Stimulated activated CD8-positive, alpha-beta memory T cell treated with anti-CD3 and anti-CD28 coated beads, Interleukin-15, amount 100 ng/mL, for 48 hours (primary cell): Measurements from ENCODE around the gene KCTD7.
"Not testable (repeated sequence)": the region's sequence is repeated elsewhere in the genome, so short reads cannot be mapped to it uniquely, and the experiment has no call there.

Experiments
- DNase-seq, 2 donors: peaks; one replicate each; pipeline ENCODE4 v3.0.0-alpha.2; 2020; ENCODE audit warnings: low read depth in 2 of 2

Gene KCTD7

GRCh38 chr7:66654275-66655112 lies 25.8 kb downstream of the KCTD7 start:
- peak; percentile 96 to 97 for DNase-seq

DNA sequence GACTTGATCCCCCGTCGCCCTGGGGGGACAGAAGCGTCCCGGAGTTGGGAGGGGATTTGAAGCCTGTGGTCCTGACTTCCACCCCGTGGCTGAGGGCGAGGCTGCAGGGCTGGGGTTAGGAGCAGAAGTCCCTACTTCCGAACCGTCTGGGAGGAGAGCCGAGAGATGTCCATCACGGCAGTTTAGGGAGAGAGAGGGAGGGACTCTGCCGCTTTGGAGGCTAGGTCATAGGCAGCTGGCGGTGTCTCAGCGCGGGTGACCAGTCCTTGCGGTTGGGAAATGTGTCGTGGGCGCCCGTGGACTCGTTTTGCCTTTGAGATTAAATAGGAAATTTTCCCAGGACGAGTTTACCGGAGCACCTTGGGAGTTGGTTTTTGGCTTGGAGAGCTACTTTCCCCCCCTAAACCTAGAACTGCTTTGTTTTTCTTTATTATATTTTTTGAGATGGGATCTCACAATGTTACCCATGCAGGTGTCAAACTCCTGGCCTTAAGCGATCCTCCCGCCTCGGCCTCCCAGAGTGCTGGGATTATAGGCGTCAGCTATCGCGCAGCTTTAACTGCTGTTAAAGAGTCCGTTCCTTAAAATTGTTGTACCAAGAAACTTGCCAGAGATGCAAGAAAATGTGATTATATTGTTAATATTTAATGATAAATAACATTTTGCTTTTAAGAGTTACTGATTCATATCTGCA lies 26.6 kb downstream of the KCTD7 start:
- DNase-seq = not testable (repeated sequence)

- DNase-seq = not testable (repeated sequence)
These were observed 27.3 kb downstream of the KCTD7 start for GRCh38 chr7:66655826-66656485.

DNA sequence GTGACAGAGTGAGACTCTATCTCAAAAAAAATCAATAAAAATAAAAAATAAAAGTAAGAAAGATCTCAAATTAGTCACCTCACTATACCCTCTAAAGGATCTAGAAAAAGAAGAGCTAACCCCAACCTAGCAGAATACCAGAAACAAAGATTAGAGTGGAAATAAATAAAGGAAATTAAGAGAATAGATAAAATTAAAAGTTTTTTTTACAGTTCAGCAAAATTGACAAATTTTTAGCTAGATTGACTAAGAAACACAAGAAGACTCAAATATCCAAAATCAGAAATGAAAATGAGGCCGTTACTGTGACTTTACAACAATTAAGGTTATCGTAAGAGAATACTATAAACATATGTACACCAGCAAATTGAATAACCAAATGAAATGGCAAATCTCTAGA lies 29.1 kb downstream of the KCTD7 start:
- DNase-seq = no peak

GRCh38 chr7:66662646-66663264 lies 34.1 kb downstream of the KCTD7 start:
- DNase-seq = no peak

DNA sequence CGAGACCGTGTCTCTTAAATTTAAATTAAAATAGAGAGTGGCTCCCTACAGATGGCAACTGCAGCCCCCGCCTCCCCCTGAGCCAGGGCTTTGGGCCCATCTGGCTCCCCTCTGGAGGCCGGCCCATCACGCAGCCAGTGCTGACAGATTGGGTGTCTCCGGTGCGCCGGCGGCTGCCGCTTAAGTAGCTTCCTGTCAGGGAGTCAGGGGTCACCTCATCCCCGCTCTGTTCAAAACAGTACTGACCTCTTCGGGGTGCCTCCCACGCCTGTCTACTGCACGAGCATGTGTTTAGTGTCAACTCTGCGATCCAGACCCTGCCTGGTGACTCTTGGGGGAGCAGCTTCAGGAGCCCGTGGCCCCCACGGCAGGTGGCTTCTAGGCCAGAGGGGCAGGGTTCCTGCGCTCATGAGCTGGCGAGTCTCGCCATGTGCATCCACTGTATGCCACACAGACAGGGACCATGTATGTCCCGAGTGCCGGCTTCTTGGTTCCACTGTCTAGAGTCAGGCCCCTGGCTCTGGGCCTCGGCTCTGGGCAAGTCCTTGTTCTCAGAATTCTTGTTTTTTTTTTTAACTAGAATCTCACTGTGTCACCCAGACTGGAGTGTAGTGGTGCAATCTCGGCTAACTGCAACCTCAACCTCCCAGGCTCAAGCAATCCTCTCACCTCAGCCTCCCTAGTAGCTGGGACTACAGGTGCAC lies 36.1 kb downstream of the KCTD7 start:
- DNase-seq = no peak

GRCh38 chr7:66666313-66666952 lies 37.8 kb downstream of the KCTD7 start:
- no peak for DNase-seq

- no peak for DNase-seq
These were observed 38.5 kb downstream of the KCTD7 start for GRCh38 chr7:66667023-66667728.

GRCh38 chr7:66668112-66668511 lies 39.4 kb downstream of the KCTD7 start:
- DNase-seq = no peak

DNA sequence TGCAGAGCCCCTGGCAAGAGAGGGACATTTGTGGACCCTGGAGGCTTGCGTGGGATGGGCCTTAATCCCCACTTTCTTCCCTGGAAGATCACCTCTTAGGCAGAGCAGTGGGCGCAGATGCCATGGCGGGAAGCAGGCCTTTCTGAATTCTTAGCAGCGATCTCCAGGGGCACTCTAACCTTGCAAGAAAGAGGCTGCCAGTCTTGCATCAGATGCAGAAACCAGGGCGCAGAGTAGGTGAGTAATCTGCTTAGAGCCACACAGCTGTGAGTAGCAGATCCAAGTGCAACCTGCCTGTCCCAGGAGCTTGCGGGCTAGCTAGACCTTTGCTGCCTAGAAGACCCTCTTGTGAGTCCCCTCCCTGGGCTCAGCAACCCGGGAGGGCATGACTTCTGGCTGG lies 40.0 kb downstream of the KCTD7 start:
- no peak for DNase-seq

GRCh38 chr7:66669088-66669487 lies 40.4 kb downstream of the KCTD7 start:
- no peak for DNase-seq

DNA sequence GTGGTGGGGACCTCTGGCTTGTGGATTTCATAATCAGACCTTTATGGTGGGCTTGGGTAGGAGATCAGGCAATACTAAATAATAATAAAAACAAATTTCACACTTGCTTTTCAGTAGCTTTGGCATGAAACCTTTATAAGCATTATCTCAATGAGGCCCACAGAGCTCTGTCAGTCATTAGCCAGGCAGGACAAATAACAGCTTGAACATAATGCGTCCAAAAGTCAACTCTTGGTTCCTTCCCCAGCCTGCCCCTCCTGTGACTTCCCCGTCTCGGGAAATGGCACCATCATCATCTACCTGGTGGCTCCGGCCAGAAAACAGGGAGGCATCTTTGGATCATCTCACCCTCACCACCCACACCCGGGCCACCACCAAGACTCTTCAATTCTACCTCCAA lies 40.8 kb downstream of the KCTD7 start:
- no peak for DNase-seq

DNA sequence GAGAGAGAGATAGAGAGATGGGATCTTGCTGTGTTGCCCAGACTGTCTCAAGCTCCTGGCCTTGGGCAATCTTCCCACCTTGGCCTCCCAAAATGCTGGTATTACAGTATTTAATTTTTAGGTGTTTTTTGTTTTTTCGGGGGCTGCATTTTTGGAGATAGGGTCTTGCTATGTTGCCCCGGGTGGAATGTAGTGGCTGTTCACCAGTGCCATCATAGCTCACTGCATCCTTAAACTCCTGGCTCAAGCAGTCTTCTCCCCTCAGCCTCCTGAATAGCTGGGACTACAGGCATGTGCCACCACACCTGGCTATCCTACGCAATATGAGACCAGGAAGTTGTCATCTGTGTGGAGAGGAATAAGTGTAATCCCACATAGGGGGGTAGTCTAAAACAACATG lies 42.4 kb downstream of the KCTD7 start:
- DNase-seq = no peak

GRCh38 chr7:66671486-66671885 lies 42.8 kb downstream of the KCTD7 start:
- not testable (repeated sequence) for DNase-seq

GRCh38 chr7:66672432-66673123 lies 43.9 kb downstream of the KCTD7 start:
- DNase-seq = not testable (repeated sequence)

- DNase-seq = not testable (repeated sequence)
These were observed 44.5 kb downstream of the KCTD7 start for GRCh38 chr7:66673124-66673640.

- DNase-seq = no peak
These were observed 51.1 kb downstream of the KCTD7 start for GRCh38 chr7:66679633-66680244.

GRCh38 chr7:66681491-66682349 lies 53.0 kb downstream of the KCTD7 start:
- DNase-seq = peak; percentile 95
